K562 (cell line): ENCODE data around the gene PRSS53. TPM values are rescaled to one million over a fixed set of nuclear protein-coding genes. Genes with fewer than 3 reads are reported as not detected.
A peak's percentile ranks its signal among the peaks of the same experiment; 100 is the strongest.

ENCODE experiments used
- ARNT ChIP-seq, 2 experiments: fragments of 450-650 bp; IDR thresholded peaks; 2 replicates each; pipeline ENCODE4 v1.6.1; 2016; ENCODE audit warnings: mild to moderate bottlenecking in 1 of 2
- BCOR ChIP-seq: fragments of 450-650 bp; IDR thresholded peaks from 2 replicates; pipeline ENCODE4 v1.6.1; 2016
- CEBPB ChIP-seq: fragments of 450-650 bp; IDR thresholded peaks from 2 replicates; pipeline ENCODE4 v1.6.1; 2016; ENCODE audit warnings: missing genetic modification characterization, missing compliant biosample characterization
- DACH1 ChIP-seq: fragments of 450-650 bp; IDR thresholded peaks from 2 replicates; pipeline ENCODE4 v1.6.1; 2018; ENCODE audit not compliant: partially characterized antibody
- EGR1 ChIP-seq: fragments of 450-650 bp; conservative IDR thresholded peaks from 2 replicates; pipeline ENCODE4 v1.6.1; 2017; ENCODE audit warnings: mild to moderate bottlenecking
- ELF4 ChIP-seq: fragments of 450-650 bp; formaldehyde crosslinking; IDR thresholded peaks from 2 replicates; pipeline ENCODE4 v1.4.0; 2022; ENCODE audit warnings: missing genetic modification characterization
- GTF3C2 ChIP-seq: IDR thresholded peaks from 3 replicates; pipeline ENCODE4 v1.6.1; 2011; ENCODE audit warnings: borderline replicate concordance, mild to moderate bottlenecking, moderate library complexity; ENCODE audit not compliant: insufficient read length; ENCODE audit errors: extremely low read depth
- HOMEZ ChIP-seq: fragments of 250-450 bp; sonication (Bioruptor Pico); IDR thresholded peaks from 2 replicates; pipeline ENCODE4 v1.4.0; 2020; ENCODE audit warnings: mild to moderate bottlenecking, moderate library complexity
- IRF1 ChIP-seq: sonication (generic); formaldehyde crosslinking; IDR thresholded peaks from 2 replicates; pipeline ENCODE4 v1.8.0; 2022; ENCODE audit warnings: missing genetic modification reagents, mild to moderate bottlenecking, borderline replicate concordance
- NFIX ChIP-seq: fragments of 250-450 bp; sonication (Bioruptor Pico); IDR thresholded peaks from 2 replicates; pipeline ENCODE4 v1.4.0; 2020; ENCODE audit warnings: low read depth, mild to moderate bottlenecking, moderate library complexity
- NRF1 ChIP-seq, 2 experiments: fragments of 450-650 bp; IDR thresholded peaks in 1 of 2; conservative IDR thresholded peaks in 1 of 2; 2 replicates each; pipeline ENCODE4 v1.6.1; 2014; ENCODE audit warnings: mild to moderate bottlenecking in 2 of 2
- PHF20 ChIP-seq: fragments of 450-650 bp; IDR thresholded peaks from 2 replicates; pipeline ENCODE4 v1.6.1; 2018; ENCODE audit not compliant: partially characterized antibody
- POLR2B ChIP-seq: fragments of 450-650 bp; IDR thresholded peaks from 2 replicates; pipeline ENCODE4 v1.6.1; 2018; ENCODE audit warnings: low read depth; ENCODE audit not compliant: partially characterized antibody
- RBM15 ChIP-seq: fragments of 200-400 bp; formaldehyde crosslinking; IDR thresholded peaks from 2 replicates; pipeline ENCODE4 v1.6.1; 2018; ENCODE audit warnings: mild to moderate bottlenecking, low read length, moderate library complexity; ENCODE audit not compliant: insufficient read depth
- SMAD3 ChIP-seq: fragments of 450-650 bp; formaldehyde crosslinking; conservative IDR thresholded peaks from 2 replicates; pipeline ENCODE4 v1.4.0; 2020; ENCODE audit warnings: mild to moderate bottlenecking
- SUPT5H ChIP-seq: fragments of 450-650 bp; IDR thresholded peaks from 2 replicates; pipeline ENCODE4 v1.6.1; 2016
- TAL1 ChIP-seq: fragments of 450-650 bp; IDR thresholded peaks from 2 replicates; pipeline ENCODE4 v1.6.1; 2016; ENCODE audit warnings: mild to moderate bottlenecking
- ZNF12 ChIP-seq: sonication (generic); formaldehyde crosslinking; IDR thresholded peaks from 2 replicates; pipeline ENCODE4 v1.4.0; 2020; ENCODE audit warnings: mild to moderate bottlenecking, missing genetic modification reagents
- polyA plus RNA-seq, 8 experiments: library from polyadenylated mRNA; depleted of rRNA in 4 of 8; stranded (reverse) in 5 of 8; unstranded in 3 of 8; fragments of >200 nt; fragmentation: Nextera tagmentation in 2 of 8; fragmentation: Illumina TruSeq in 1 of 8; extraction: Ambion mirVana in 2 of 8; extraction: Trizol in 1 of 8; gene quantifications; 2 replicates each; pipeline versions ENCODE4 v1.2.1 to v1.2.3, GENCODE V29; 2011 to 2014; ENCODE audit warnings: inconsistent platforms in 1 of 8, missing spikeins in 1 of 8
- total RNA-seq, 7 experiments: library from RNA; depleted of rRNA in 6 of 7; stranded (reverse); fragments of >200 nt in 6 of 7; fragmentation: Illumina TruSeq in 2 of 7; extraction: Trizol in 2 of 7; gene quantifications; 2 replicates each; pipeline versions ENCODE4 v1.2.1 to v1.2.3, GENCODE V29; 2011 to 2021; ENCODE audit warnings: low replicate concordance in 1 of 7
- TF ChIP-seq, protein P1 (sequence below), 2 experiments: fragments of 450-650 bp in 1 of 2; IDR thresholded peaks; 2 replicates each; pipeline ENCODE4 v1.6.1; 2011 to 2017; ENCODE audit warnings: low read depth in 2 of 2, antibody characterized with exemption in 1 of 2, borderline replicate concordance in 1 of 2, low read length in 1 of 2, mild to moderate bottlenecking in 1 of 2, mixed read lengths in 1 of 2; ENCODE audit not compliant: control insufficient read depth in 1 of 2

Gene PRSS53
- total and polyA plus RNA-seq, 9 of the 15 experiments (the other 6 are each of a cell fraction or from before 2014, with no cell fraction given), result 0.40 to 1.9 (median 0.78) TPM; not detected in 2

DNA sequence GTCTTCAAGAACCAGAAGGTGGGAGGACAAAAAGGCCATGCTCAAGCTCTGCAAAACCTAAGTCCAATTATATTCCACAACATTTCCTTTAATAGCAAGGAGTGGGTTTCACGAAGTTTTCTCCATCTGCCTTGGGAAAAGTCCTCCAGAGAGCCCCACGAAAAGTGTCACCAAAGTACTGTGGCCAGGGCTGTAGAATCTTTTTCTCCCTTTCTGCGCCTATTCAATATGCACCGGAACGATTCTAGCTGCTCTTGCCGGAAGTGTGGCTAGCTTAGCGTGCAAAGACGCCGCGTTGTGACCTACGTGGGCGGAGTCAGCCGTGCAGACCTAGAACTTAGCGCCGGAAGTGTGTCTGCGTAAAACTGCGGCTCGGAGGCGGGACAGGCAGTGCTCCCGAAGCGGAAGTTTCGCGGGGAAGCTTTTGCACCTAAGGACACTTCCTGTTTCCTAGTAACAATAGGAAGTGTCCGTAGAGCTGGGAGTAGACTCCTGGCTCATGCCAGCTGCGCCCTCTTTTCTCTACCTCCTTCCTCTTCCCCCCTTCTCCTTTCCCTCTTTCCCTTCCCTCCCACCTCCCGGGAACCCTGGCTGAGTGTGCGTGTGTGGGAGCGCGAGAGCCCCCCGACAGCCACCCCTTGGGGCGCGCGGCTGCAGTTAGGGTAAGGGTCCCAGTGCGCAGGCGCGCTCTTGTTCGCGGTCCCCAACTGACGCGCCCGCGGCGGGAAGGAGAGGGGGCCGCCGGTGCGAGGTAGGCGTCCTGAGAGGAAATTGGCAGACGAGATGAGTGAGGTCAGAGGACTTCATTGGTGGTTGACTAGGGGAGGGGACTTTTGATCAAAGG, 14.6 kb downstream of the PRSS53 start, which contains the start of the genes ZNF646 and ZNF668 (continued):
- TF ChIP-seq BCOR, result peak; percentile 27; the same call in 1 of the 2 replicates
- TF ChIP-seq, protein P1, sequence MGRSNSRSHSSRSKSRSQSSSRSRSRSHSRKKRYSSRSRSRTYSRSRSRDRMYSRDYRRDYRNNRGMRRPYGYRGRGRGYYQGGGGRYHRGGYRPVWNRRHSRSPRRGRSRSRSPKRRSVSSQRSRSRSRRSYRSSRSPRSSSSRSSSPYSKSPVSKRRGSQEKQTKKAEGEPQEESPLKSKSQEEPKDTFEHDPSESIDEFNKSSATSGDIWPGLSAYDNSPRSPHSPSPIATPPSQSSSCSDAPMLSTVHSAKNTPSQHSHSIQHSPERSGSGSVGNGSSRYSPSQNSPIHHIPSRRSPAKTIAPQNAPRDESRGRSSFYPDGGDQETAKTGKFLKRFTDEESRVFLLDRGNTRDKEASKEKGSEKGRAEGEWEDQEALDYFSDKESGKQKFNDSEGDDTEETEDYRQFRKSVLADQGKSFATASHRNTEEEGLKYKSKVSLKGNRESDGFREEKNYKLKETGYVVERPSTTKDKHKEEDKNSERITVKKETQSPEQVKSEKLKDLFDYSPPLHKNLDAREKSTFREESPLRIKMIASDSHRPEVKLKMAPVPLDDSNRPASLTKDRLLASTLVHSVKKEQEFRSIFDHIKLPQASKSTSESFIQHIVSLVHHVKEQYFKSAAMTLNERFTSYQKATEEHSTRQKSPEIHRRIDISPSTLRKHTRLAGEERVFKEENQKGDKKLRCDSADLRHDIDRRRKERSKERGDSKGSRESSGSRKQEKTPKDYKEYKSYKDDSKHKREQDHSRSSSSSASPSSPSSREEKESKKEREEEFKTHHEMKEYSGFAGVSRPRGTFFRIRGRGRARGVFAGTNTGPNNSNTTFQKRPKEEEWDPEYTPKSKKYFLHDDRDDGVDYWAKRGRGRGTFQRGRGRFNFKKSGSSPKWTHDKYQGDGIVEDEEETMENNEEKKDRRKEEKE (IDR thresholded peaks at IDR 0.05; ENCODE audit: borderline replicate concordance in 1 of 2, control insufficient read depth in 1 of 2, low read depth in 2 of 2, low read length in 1 of 2), result peak in 1 of 2 experiments; percentile 97; a peak in 2 of 4 replicates
- no peak for TF ChIP-seq NFIX (CRISPR knock-in tag)
- TF ChIP-seq HOMEZ (CRISPR knock-in tag), result no peak
- TF ChIP-seq NRF1 (conservative IDR thresholded peaks at IDR 0.05 in 1 of 2, IDR thresholded peaks at IDR 0.05 in 1 of 2), result peak; percentile 93 to 94
- no peak for TF ChIP-seq RBM15
- TF ChIP-seq ARNT (IDR thresholded peaks at IDR 0.05), result peak in 1 of 2 experiments; percentile 55; a peak in 1 of 4 replicates
- TF ChIP-seq TAL1, result no peak
- TF ChIP-seq POLR2B, result peak; percentile 95
- TF ChIP-seq GTF3C2, result no peak
- peak; percentile 96 for TF ChIP-seq PHF20
- TF ChIP-seq ELF4 (CRISPR knock-in tag), result peak; percentile 65; the same call in 1 of the 2 replicates
- TF ChIP-seq IRF1, result no peak
- no peak for TF ChIP-seq CEBPB
- peak; percentile 78 for TF ChIP-seq EGR1
- no peak for TF ChIP-seq SMAD3 (CRISPR knock-in tag)
- TF ChIP-seq SUPT5H, result peak; percentile 96
- TF ChIP-seq ZNF12, result peak; percentile 63
- no peak for TF ChIP-seq DACH1
